GM23338 (cell line): ENCODE data around the gene GFRA4. TPM values are rescaled to one million over a fixed set of nuclear protein-coding genes. Genes with fewer than 3 reads are reported as not detected.

ENCODE experiments used
- ATAC-seq: fragments of 200-7000 bp; cut with Tn5 transposase; 3 replicates; pipeline ENCODE4 v1.9.1; 2020
- DNase-seq: peaks from one replicate; pipeline ENCODE4 v3.0.0-alpha.2; 2015; ENCODE audit warnings: low spot score
- H2AFZ ChIP-seq: fragments of 200-600 bp; sonication (generic); 2 replicates; pipeline ENCODE4 v1.8.0; 2016; ENCODE audit warnings: antibody characterized with exemption, mild to moderate bottlenecking, moderate library complexity
- H3F3A ChIP-seq: fragments of 200-600 bp; sonication (generic); replicated peaks from 2 replicates; pipeline ENCODE4 v1.8.0; 2017; ENCODE audit warnings: antibody characterized with exemption, mixed run types, low read depth
- H3K27ac ChIP-seq: fragments of 200-600 bp; sonication (generic); 2 replicates; pipeline ENCODE4 v1.6.1; 2016; ENCODE audit warnings: low read depth
- H3K27me3 ChIP-seq: fragments of 200-600 bp; sonication (generic); 2 replicates; pipeline ENCODE4 v1.8.0; 2016; ENCODE audit warnings: mild to moderate bottlenecking, mixed run types, moderate library complexity; ENCODE audit not compliant: insufficient read depth
- H3K36me3 ChIP-seq: fragments of 200-600 bp; sonication (generic); 2 replicates; pipeline ENCODE4 v1.8.0; 2016; ENCODE audit warnings: mild to moderate bottlenecking; ENCODE audit not compliant: insufficient read depth
- H3K4me1 ChIP-seq: fragments of 200-600 bp; sonication (generic); 2 replicates; pipeline ENCODE4 v1.8.0; 2016; ENCODE audit warnings: mild to moderate bottlenecking, moderate library complexity; ENCODE audit not compliant: insufficient read depth
- H3K4me2 ChIP-seq: fragments of 200-600 bp; sonication (generic); 2 replicates; pipeline ENCODE4 v1.7.1; 2017; ENCODE audit warnings: mixed run types
- H3K4me3 ChIP-seq: fragments of 200-600 bp; sonication (generic); 2 replicates; pipeline ENCODE4 v1.6.1; 2016; ENCODE audit warnings: mixed run types
- H3K79me2 ChIP-seq: fragments of 200-600 bp; sonication (generic); replicated peaks from 2 replicates; pipeline ENCODE4 v1.8.0; 2017; ENCODE audit warnings: mild to moderate bottlenecking; ENCODE audit not compliant: insufficient read depth
- H3K9me2 ChIP-seq: fragments of 200-600 bp; sonication (generic); 2 replicates; pipeline ENCODE4 v1.8.0; 2017; ENCODE audit not compliant: insufficient read depth
- H4K20me1 ChIP-seq: fragments of 200-600 bp; sonication (generic); replicated peaks from 2 replicates; pipeline ENCODE4 v1.8.0; 2017; ENCODE audit warnings: mild to moderate bottlenecking; ENCODE audit not compliant: insufficient read depth
- H3K27ac Mint-ChIP-seq: 2 replicates; pipeline ENCODE4 v1.8.0; 2020; ENCODE audit warnings: inconsistent platforms, mild to moderate bottlenecking, moderate library complexity, mixed read lengths
- H3K27me3 Mint-ChIP-seq: 3 replicates; pipeline ENCODE4 v1.8.0; 2022; ENCODE audit warnings: low read depth, mild to moderate bottlenecking, moderate library complexity, mixed read lengths, inconsistent platforms; ENCODE audit not compliant: insufficient read depth, poor library complexity
- H3K36me3 Mint-ChIP-seq: 3 replicates; pipeline ENCODE4 v1.8.0; 2021; ENCODE audit warnings: low read depth, mild to moderate bottlenecking, inconsistent platforms, moderate library complexity, mixed read lengths
- H3K4me1 Mint-ChIP-seq: 3 replicates; pipeline ENCODE4 v1.8.0; 2020; ENCODE audit warnings: mild to moderate bottlenecking, inconsistent platforms, mixed read lengths
- H3K4me3 Mint-ChIP-seq: 3 replicates; pipeline ENCODE4 v1.8.0; 2021; ENCODE audit warnings: moderate library complexity, mild to moderate bottlenecking, inconsistent platforms, mixed read lengths
- H3K9me3 Mint-ChIP-seq: 3 replicates; pipeline ENCODE4 v1.8.0; 2020; ENCODE audit warnings: moderate library complexity, mild to moderate bottlenecking, inconsistent platforms, mixed read lengths
- CREB1 ChIP-seq: fragments of 250-450 bp; sonication (Bioruptor Pico); IDR thresholded peaks from 2 replicates; pipeline ENCODE4 v1.5.0; 2020; ENCODE audit warnings: low read depth, mild to moderate bottlenecking, moderate library complexity
- CTCF ChIP-seq, 2 experiments: fragments of 200-600 bp in 1 of 2; sonication (generic) in 1 of 2; conservative IDR thresholded peaks; 2 replicates each; pipeline versions ENCODE4 v1.5.1 to v1.6.1; 2016 to 2017; ENCODE audit warnings: antibody characterized with exemption in 2 of 2, low read depth in 2 of 2, mild to moderate bottlenecking in 2 of 2, moderate library complexity in 1 of 2
- ETS1 ChIP-seq: IDR thresholded peaks from 2 replicates; pipeline ENCODE4 v1.6.1; 2016; ENCODE audit warnings: antibody characterized with exemption
- EZH2 ChIP-seq: fragments of 200-600 bp; sonication (generic); IDR thresholded peaks from one replicate; pipeline ENCODE4 v1.8.0; 2017; ENCODE audit warnings: antibody characterized with exemption, mild to moderate bottlenecking, low read depth; ENCODE audit not compliant: unreplicated experiment
- EZH2phosphoT487 ChIP-seq: fragments of 200-600 bp; sonication (generic); IDR thresholded peaks from one replicate; pipeline ENCODE4 v1.8.1; 2018; ENCODE audit warnings: antibody characterized with exemption; ENCODE audit not compliant: unreplicated experiment
- JUNB ChIP-seq: IDR thresholded peaks from one replicate; pipeline ENCODE4 v1.6.1; 2016; ENCODE audit warnings: antibody characterized with exemption; ENCODE audit not compliant: unreplicated experiment
- NANOG ChIP-seq: IDR thresholded peaks from 2 replicates; pipeline ENCODE4 v1.6.1; 2016; ENCODE audit warnings: antibody characterized with exemption, borderline replicate concordance
- POLR2AphosphoS5 ChIP-seq: IDR thresholded peaks from 2 replicates; pipeline ENCODE4 v1.6.1; 2016; ENCODE audit warnings: antibody characterized with exemption, low read depth
- REST ChIP-seq: IDR thresholded peaks from one replicate; pipeline ENCODE4 v1.6.1; 2018; ENCODE audit warnings: antibody characterized with exemption; ENCODE audit not compliant: unreplicated experiment
- STAT1 ChIP-seq: IDR thresholded peaks from one replicate; pipeline ENCODE4 v1.6.1; 2016; ENCODE audit warnings: antibody characterized with exemption; ENCODE audit not compliant: unreplicated experiment
- ZNF114 ChIP-seq: fragments of 250-450 bp; sonication (Bioruptor Pico); IDR thresholded peaks from 2 replicates; pipeline ENCODE4 v1.5.0; 2020; ENCODE audit warnings: mild to moderate bottlenecking, moderate library complexity
- ZNF331 ChIP-seq: fragments of 250-450 bp; sonication (Bioruptor Pico); IDR thresholded peaks from 2 replicates; pipeline ENCODE4 v1.5.0; 2020; ENCODE audit warnings: low read depth, mild to moderate bottlenecking, moderate library complexity
- ZNF462 ChIP-seq: fragments of 250-450 bp; sonication (Bioruptor Pico); IDR thresholded peaks from 2 replicates; pipeline ENCODE4 v1.5.0; 2020; ENCODE audit warnings: mild to moderate bottlenecking, moderate library complexity
- polyA plus RNA-seq: library from polyadenylated mRNA; unstranded; fragments of >200 nt; fragmentation: Nextera tagmentation; extraction: Ambion mirVana; gene quantifications from 2 replicates; pipeline ENCODE4 v1.2.1, GENCODE V29; 2016
- total RNA-seq: library from RNA; depleted of rRNA; stranded (reverse); fragments of >200 nt; shearing (Covaris generic); gene quantifications from 2 replicates; pipeline ENCODE4 v1.2.3, GENCODE V29; 2014

The GFRA4 gene
- total and polyA plus RNA-seq, 2 experiments from 2014 or later, result not detected

GRCh38 chr20:3645309-3646066, 17.7 kb downstream of the GFRA4 start:
- H3K9me2 ChIP-seq, result no peaks in the 10 kb centered on the region
- H3F3A ChIP-seq, result no peaks in the 10 kb centered on the region
- H3K79me2 ChIP-seq, result no peaks in the 10 kb centered on the region
- H4K20me1 ChIP-seq, result no peaks in the 10 kb centered on the region
- H3K9me3 Mint-ChIP-seq, result no peaks in the 10 kb centered on the region
- no peak overlapping the region for H3K4me3 ChIP-seq
- no peak for ATAC-seq
- TF ChIP-seq POLR2AphosphoS5, result no peak
- TF ChIP-seq STAT1, result no peak
- TF ChIP-seq NANOG, result no peak
- no peak for TF ChIP-seq JUNB
- no peak for TF ChIP-seq EZH2phosphoT487
- TF ChIP-seq ZNF462 (CRISPR knock-in tag), result no peak
- no peak for TF ChIP-seq ETS1
- TF ChIP-seq EZH2, result no peak
- TF ChIP-seq CREB1 (CRISPR knock-in tag), result no peak
- no peak for TF ChIP-seq ZNF114 (CRISPR knock-in tag)
- TF ChIP-seq ZNF331, result no peak
- TF ChIP-seq CTCF (conservative IDR thresholded peaks at IDR 0.05; ENCODE audit: low read depth in 2 of 2), result no peak
- no peak for TF ChIP-seq REST
- H3K4me2 ChIP-seq, result no peak overlapping the region
- no peaks in the 10 kb centered on the region for H3K4me1 ChIP-seq
- H3K36me3 Mint-ChIP-seq, result peaks cover 3% of the 10 kb centered on the region; the same call in 1 of the 3 replicates
- DNase-seq, result no peak
- no peak overlapping the region for H3K27ac ChIP-seq
- H3K27me3 Mint-ChIP-seq, result peaks cover 6% of the 10 kb centered on the region
- H3K4me3 Mint-ChIP-seq, result no peak overlapping the region
- no peak overlapping the region for H2AFZ ChIP-seq
- H3K4me1 Mint-ChIP-seq, result peaks cover 4% of the 10 kb centered on the region; the same call in 2 of the 3 replicates
- H3K36me3 ChIP-seq, result no peaks in the 10 kb centered on the region
- H3K27ac Mint-ChIP-seq, result no peak overlapping the region
- no peaks in the 10 kb centered on the region for H3K27me3 ChIP-seq
